Erythroblast (primary cell): ENCODE data around the gene B3GLCT.

Experiments used
- GATA1 ChIP-seq: IDR thresholded peaks from 2 replicates; pipeline ENCODE4 v1.6.1; 2011; ENCODE audit warnings: low read depth, mild to moderate bottlenecking, control low read depth, low read length, moderate library complexity
- POLR2A ChIP-seq: IDR thresholded peaks from 2 replicates; pipeline ENCODE4 v1.6.1; 2011; ENCODE audit warnings: mild to moderate bottlenecking, low read length

GRCh38 chr13:31209172-31209840 lies 9.5 kb downstream of the B3GLCT start:
- TF ChIP-seq POLR2A (peak; percentile 52), GATA1 (no peak)
